GM23338 (cell line): Measurements from ENCODE around the gene LARGE1. TPM values are rescaled to one million over a fixed set of nuclear protein-coding genes. Genes with fewer than 3 reads are reported as not detected.

Experiments
- ATAC-seq: fragments of 200-7000 bp; cut with Tn5 transposase; 3 replicates; pipeline ENCODE4 v1.9.1; 2020
- DNase-seq: peaks from one replicate; pipeline ENCODE4 v3.0.0-alpha.2; 2015; ENCODE audit warnings: low spot score
- H2AFZ ChIP-seq: fragments of 200-600 bp; sonication (generic); 2 replicates; pipeline ENCODE4 v1.8.0; 2016; ENCODE audit warnings: antibody characterized with exemption, mild to moderate bottlenecking, moderate library complexity
- H3F3A ChIP-seq: fragments of 200-600 bp; sonication (generic); replicated peaks from 2 replicates; pipeline ENCODE4 v1.8.0; 2017; ENCODE audit warnings: antibody characterized with exemption, mixed run types, low read depth
- H3K27ac ChIP-seq: fragments of 200-600 bp; sonication (generic); 2 replicates; pipeline ENCODE4 v1.6.1; 2016; ENCODE audit warnings: low read depth
- H3K27me3 ChIP-seq: fragments of 200-600 bp; sonication (generic); 2 replicates; pipeline ENCODE4 v1.8.0; 2016; ENCODE audit warnings: mild to moderate bottlenecking, mixed run types, moderate library complexity; ENCODE audit not compliant: insufficient read depth
- H3K36me3 ChIP-seq: fragments of 200-600 bp; sonication (generic); 2 replicates; pipeline ENCODE4 v1.8.0; 2016; ENCODE audit warnings: mild to moderate bottlenecking; ENCODE audit not compliant: insufficient read depth
- H3K4me1 ChIP-seq: fragments of 200-600 bp; sonication (generic); 2 replicates; pipeline ENCODE4 v1.8.0; 2016; ENCODE audit warnings: mild to moderate bottlenecking, moderate library complexity; ENCODE audit not compliant: insufficient read depth
- H3K4me2 ChIP-seq: fragments of 200-600 bp; sonication (generic); 2 replicates; pipeline ENCODE4 v1.7.1; 2017; ENCODE audit warnings: mixed run types
- H3K4me3 ChIP-seq: fragments of 200-600 bp; sonication (generic); 2 replicates; pipeline ENCODE4 v1.6.1; 2016; ENCODE audit warnings: mixed run types
- H3K79me2 ChIP-seq: fragments of 200-600 bp; sonication (generic); replicated peaks from 2 replicates; pipeline ENCODE4 v1.8.0; 2017; ENCODE audit warnings: mild to moderate bottlenecking; ENCODE audit not compliant: insufficient read depth
- H3K9me2 ChIP-seq: fragments of 200-600 bp; sonication (generic); 2 replicates; pipeline ENCODE4 v1.8.0; 2017; ENCODE audit not compliant: insufficient read depth
- H4K20me1 ChIP-seq: fragments of 200-600 bp; sonication (generic); replicated peaks from 2 replicates; pipeline ENCODE4 v1.8.0; 2017; ENCODE audit warnings: mild to moderate bottlenecking; ENCODE audit not compliant: insufficient read depth
- H3K27ac Mint-ChIP-seq: 2 replicates; pipeline ENCODE4 v1.8.0; 2020; ENCODE audit warnings: inconsistent platforms, mild to moderate bottlenecking, moderate library complexity, mixed read lengths
- H3K27me3 Mint-ChIP-seq: 3 replicates; pipeline ENCODE4 v1.8.0; 2022; ENCODE audit warnings: low read depth, mild to moderate bottlenecking, moderate library complexity, mixed read lengths, inconsistent platforms; ENCODE audit not compliant: insufficient read depth, poor library complexity
- H3K36me3 Mint-ChIP-seq: 3 replicates; pipeline ENCODE4 v1.8.0; 2021; ENCODE audit warnings: low read depth, mild to moderate bottlenecking, inconsistent platforms, moderate library complexity, mixed read lengths
- H3K4me1 Mint-ChIP-seq: 3 replicates; pipeline ENCODE4 v1.8.0; 2020; ENCODE audit warnings: mild to moderate bottlenecking, inconsistent platforms, mixed read lengths
- H3K4me3 Mint-ChIP-seq: 3 replicates; pipeline ENCODE4 v1.8.0; 2021; ENCODE audit warnings: moderate library complexity, mild to moderate bottlenecking, inconsistent platforms, mixed read lengths
- H3K9me3 Mint-ChIP-seq: 3 replicates; pipeline ENCODE4 v1.8.0; 2020; ENCODE audit warnings: moderate library complexity, mild to moderate bottlenecking, inconsistent platforms, mixed read lengths
- CREB1 ChIP-seq: fragments of 250-450 bp; sonication (Bioruptor Pico); IDR thresholded peaks from 2 replicates; pipeline ENCODE4 v1.5.0; 2020; ENCODE audit warnings: low read depth, mild to moderate bottlenecking, moderate library complexity
- CTCF ChIP-seq, 2 experiments: fragments of 200-600 bp in 1 of 2; sonication (generic) in 1 of 2; conservative IDR thresholded peaks; 2 replicates each; pipeline versions ENCODE4 v1.5.1 to v1.6.1; 2016 to 2017; ENCODE audit warnings: antibody characterized with exemption in 2 of 2, low read depth in 2 of 2, mild to moderate bottlenecking in 2 of 2, moderate library complexity in 1 of 2
- ETS1 ChIP-seq: IDR thresholded peaks from 2 replicates; pipeline ENCODE4 v1.6.1; 2016; ENCODE audit warnings: antibody characterized with exemption
- EZH2 ChIP-seq: fragments of 200-600 bp; sonication (generic); IDR thresholded peaks from one replicate; pipeline ENCODE4 v1.8.0; 2017; ENCODE audit warnings: antibody characterized with exemption, mild to moderate bottlenecking, low read depth; ENCODE audit not compliant: unreplicated experiment
- EZH2phosphoT487 ChIP-seq: fragments of 200-600 bp; sonication (generic); IDR thresholded peaks from one replicate; pipeline ENCODE4 v1.8.1; 2018; ENCODE audit warnings: antibody characterized with exemption; ENCODE audit not compliant: unreplicated experiment
- JUNB ChIP-seq: IDR thresholded peaks from one replicate; pipeline ENCODE4 v1.6.1; 2016; ENCODE audit warnings: antibody characterized with exemption; ENCODE audit not compliant: unreplicated experiment
- NANOG ChIP-seq: IDR thresholded peaks from 2 replicates; pipeline ENCODE4 v1.6.1; 2016; ENCODE audit warnings: antibody characterized with exemption, borderline replicate concordance
- POLR2AphosphoS5 ChIP-seq: IDR thresholded peaks from 2 replicates; pipeline ENCODE4 v1.6.1; 2016; ENCODE audit warnings: antibody characterized with exemption, low read depth
- REST ChIP-seq: IDR thresholded peaks from one replicate; pipeline ENCODE4 v1.6.1; 2018; ENCODE audit warnings: antibody characterized with exemption; ENCODE audit not compliant: unreplicated experiment
- STAT1 ChIP-seq: IDR thresholded peaks from one replicate; pipeline ENCODE4 v1.6.1; 2016; ENCODE audit warnings: antibody characterized with exemption; ENCODE audit not compliant: unreplicated experiment
- ZNF114 ChIP-seq: fragments of 250-450 bp; sonication (Bioruptor Pico); IDR thresholded peaks from 2 replicates; pipeline ENCODE4 v1.5.0; 2020; ENCODE audit warnings: mild to moderate bottlenecking, moderate library complexity
- ZNF331 ChIP-seq: fragments of 250-450 bp; sonication (Bioruptor Pico); IDR thresholded peaks from 2 replicates; pipeline ENCODE4 v1.5.0; 2020; ENCODE audit warnings: low read depth, mild to moderate bottlenecking, moderate library complexity
- ZNF462 ChIP-seq: fragments of 250-450 bp; sonication (Bioruptor Pico); IDR thresholded peaks from 2 replicates; pipeline ENCODE4 v1.5.0; 2020; ENCODE audit warnings: mild to moderate bottlenecking, moderate library complexity
- polyA plus RNA-seq: library from polyadenylated mRNA; unstranded; fragments of >200 nt; fragmentation: Nextera tagmentation; extraction: Ambion mirVana; gene quantifications from 2 replicates; pipeline ENCODE4 v1.2.1, GENCODE V29; 2016
- total RNA-seq: library from RNA; depleted of rRNA; stranded (reverse); fragments of >200 nt; shearing (Covaris generic); gene quantifications from 2 replicates; pipeline ENCODE4 v1.2.3, GENCODE V29; 2014

The LARGE1 gene
- total and polyA plus RNA-seq, 2 experiments from 2014 or later, result 12.8 to 75.6 TPM

- Histone ChIP-seq H3K4me3 (no peak overlapping the region), H3K4me1 (no peaks in the 10 kb centered on the region), H3K27ac (no peak overlapping the region), H2AFZ (no peak overlapping the region), H3F3A (no peaks in the 10 kb centered on the region), H3K27me3 (no peaks in the 10 kb centered on the region), H3K9me2 (no peaks in the 10 kb centered on the region), H3K79me2 (peaks cover 4% of the 10 kb centered on the region; the same call in 1 of the 2 replicates), H4K20me1 (peaks cover 16% of the 10 kb centered on the region), H3K36me3 (no peaks in the 10 kb centered on the region), H3K4me2 (no peak overlapping the region)
- no peak for TF ChIP-seq POLR2AphosphoS5
- no peak for TF ChIP-seq ZNF114
- no peak for TF ChIP-seq JUNB
- no peak for TF ChIP-seq ZNF331 (CRISPR knock-in tag)
- TF ChIP-seq REST, result no peak
- TF ChIP-seq ETS1, result no peak
- no peak for TF ChIP-seq CREB1 (CRISPR knock-in tag)
- no peak for TF ChIP-seq EZH2phosphoT487
- TF ChIP-seq ZNF462 (CRISPR knock-in tag), result no peak
- TF ChIP-seq EZH2, result no peak
- TF ChIP-seq NANOG, result no peak
- no peak for TF ChIP-seq CTCF (conservative IDR thresholded peaks at IDR 0.05; ENCODE audit: low read depth in 2 of 2)
- no peak for TF ChIP-seq STAT1
- DNase-seq (no peak), ATAC-seq (no peak)
- Mint-ChIP-seq H3K27me3 (peaks cover 5% of the 10 kb centered on the region), H3K4me3 (no peak overlapping the region), H3K36me3 (peaks cover 6% of the 10 kb centered on the region), H3K4me1 (peaks cover 15% of the 10 kb centered on the region), H3K27ac (no peak overlapping the region), H3K9me3 (no peaks in the 10 kb centered on the region)
Measured at GRCh38 chr22:33593818-33594217, 326.5 kb downstream of the LARGE1 start.
